AG20443 (cell line): Measurements from ENCODE around the gene CHIT1.

Experiments
- DNase-seq: peaks from one replicate; pipeline ENCODE4 v3.0.0; 2012; ENCODE audit warnings: low spot score, mixed read lengths

The CHIT1 gene

GRCh38 chr1:203175237-203175826 lies 54.1 kb downstream of the CHIT1 start, which contains the start of gene MYBPH:
MYBPH (minus strand) TSS chr1:203175826; CDS start chr1:203175755, 71 bp downstream.
- no peak for DNase-seq

- no peak for DNase-seq
Measured at GRCh38 chr1:203174324-203174985, 55.0 kb downstream of the CHIT1 start.

- no peak for DNase-seq
Measured at GRCh38 chr1:203173566-203173965, 55.9 kb downstream of the CHIT1 start.

GRCh38 chr1:203173011-203173555 lies 56.4 kb downstream of the CHIT1 start:
- no peak for DNase-seq

GRCh38 chr1:203172184-203173010 lies 57.1 kb downstream of the CHIT1 start:
- DNase-seq: peak; percentile 91

GRCh38 chr1:203171341-203172183 lies 57.9 kb downstream of the CHIT1 start:
- no peak for DNase-seq

GRCh38 chr1:203170625-203171330 lies 58.7 kb downstream of the CHIT1 start:
- DNase-seq: no peak

- no peak for DNase-seq
Measured at GRCh38 chr1:203169770-203170520, 59.5 kb downstream of the CHIT1 start.

- no peak for DNase-seq
Measured at GRCh38 chr1:203168991-203169390, 60.5 kb downstream of the CHIT1 start.

- DNase-seq: no peak
Measured at GRCh38 chr1:203168256-203168786, 61.2 kb downstream of the CHIT1 start.

- no peak for DNase-seq
Measured at GRCh38 chr1:203167913-203168200, 61.6 kb downstream of the CHIT1 start.

GRCh38 chr1:203167026-203167912 lies 62.2 kb downstream of the CHIT1 start:
- no peak for DNase-seq

- DNase-seq: peak; percentile 53
Measured at GRCh38 chr1:203166192-203166940, 63.1 kb downstream of the CHIT1 start.
